Spleen (tissue), 11 donors: ENCODE results near the gene RGL4. TPM values are rescaled to one million over a fixed set of nuclear protein-coding genes. Genes with fewer than 3 reads are reported as not detected.

ENCODE experiments used
- DNase-seq: peaks from one replicate; pipeline ENCODE4 v3.0.0-alpha.2; 2020
- H3K27ac ChIP-seq, 8 donors: fragments of 200-600 bp; sonication (generic) in 7 of 8; 1 replicate in 4 of 8; 2 replicates in 4 of 8; pipeline versions ENCODE4 v1.5.0 to v1.8.0; 2016 to 2021; ENCODE audit warnings: inconsistent platforms in 4 of 8, mild to moderate bottlenecking in 4 of 8, moderate library complexity in 1 of 8
- H3K27me3 ChIP-seq, 7 donors: fragments of 200-600 bp; sonication (generic) in 6 of 7; replicated peaks in 1 of 7; 1 replicate in 4 of 7; 2 replicates in 3 of 7; pipeline versions ENCODE4 v1.5.0 to v1.8.0; 2016 to 2021; ENCODE audit warnings: inconsistent platforms in 3 of 7, mild to moderate bottlenecking in 1 of 7
- H3K36me3 ChIP-seq, 6 donors: fragments of 200-600 bp; sonication (generic) in 5 of 6; 1 replicate in 4 of 6; 2 replicates in 2 of 6; pipeline versions ENCODE4 v1.5.0 to v1.8.0; 2016 to 2021; ENCODE audit warnings: inconsistent platforms in 2 of 6
- H3K4me1 ChIP-seq, 6 donors: fragments of 200-600 bp; sonication (generic) in 5 of 6; 1 replicate in 3 of 6; 2 replicates in 3 of 6; pipeline versions ENCODE4 v1.5.0 to v1.8.0; 2016 to 2021; ENCODE audit warnings: inconsistent platforms in 3 of 6
- H3K4me3 ChIP-seq, 8 donors: fragments of 200-600 bp; sonication (generic) in 7 of 8; 1 replicate in 4 of 8; 2 replicates in 4 of 8; pipeline versions ENCODE4 v1.5.0 to v1.8.0; 2016 to 2021; ENCODE audit warnings: inconsistent platforms in 4 of 8, mild to moderate bottlenecking in 4 of 8, moderate library complexity in 2 of 8
- H3K9me3 ChIP-seq, 8 donors: fragments of 200-600 bp; sonication (generic) in 7 of 8; 1 replicate in 4 of 8; 2 replicates in 4 of 8; pipeline versions ENCODE4 v1.5.0 to v1.8.0; 2016 to 2021; ENCODE audit warnings: inconsistent platforms in 4 of 8
- POLR2A ChIP-seq, 3 donors: fragments of 450-650 bp; IDR thresholded peaks; one replicate each; pipeline ENCODE4 v1.5.1; 2017; ENCODE audit warnings: antibody characterized with exemption in 3 of 3, mild to moderate bottlenecking in 1 of 3
- POLR2AphosphoS5 ChIP-seq, 3 donors: sonication (generic); formaldehyde crosslinking; IDR thresholded peaks; one replicate each; pipeline ENCODE4 v1.5.1; 2017; ENCODE audit warnings: antibody characterized with exemption in 3 of 3
- WGBS, 5 donors: extraction: QIAGEN DNeasy Blood & Tissue Kit in 3 of 5; methylation state at CpG; one replicate each; pipeline versions ENCODE4 v1.1.5 to v1.1.7; 2013 to 2018; 5-methylcytosine and 5-hydroxymethylcytosine counted together
- intact Hi-C: fragments of 100-400 bp; cut with DNase I; formaldehyde crosslinking; loops from one replicate; pipeline ENCODE4 v1.15.0; 2023; ENCODE audit warnings: low total_unique reads
- polyA plus RNA-seq, 3 donors: library from polyadenylated mRNA; stranded (reverse); fragments of 200-250 nt; gene quantifications; one replicate each; pipeline ENCODE4 v1.2.1, GENCODE V29; 2013
- total RNA-seq, 7 donors: library from RNA; depleted of rRNA in 3 of 7; stranded (reverse); fragments of >200 nt in 3 of 7; fragmentation: NEBNext Ultra II Directional in 4 of 7; extraction: Animal tissue kit (Norgen Biotek cat#: 25700) in 4 of 7; gene quantifications; one replicate each; pipeline versions ENCODE4 v1.1.0 to v1.2.1, GENCODE V29; 2016 to 2021
- TF ChIP-seq, protein P1 (sequence below), 11 experiments: fragments of 200-600 bp in 7 of 11; fragments of 450-650 bp in 4 of 11; sonication (generic) in 4 of 11; IDR thresholded peaks in 8 of 11; conservative IDR thresholded peaks in 3 of 11; 1 replicate in 7 of 11; 2 replicates in 4 of 11; pipeline versions ENCODE4 v1.4.0 to v1.8.0; 2016 to 2021; ENCODE audit warnings: antibody characterized with exemption in 11 of 11, inconsistent platforms in 4 of 11, mild to moderate bottlenecking in 1 of 11
- donor health status: healthy with polysubstance abuse.
- donor health status: DM: no; HTN: no; CAD: no; lungs with moderate emphysema.
- donor health status: DM: no; HTN: no; CAD: no.
- donor health status: Bipolar disorder and iron deficiency.
- donor health status: healthy.
- donor health status: DM: no; HTN: no; CAD: no.
- donor health status: DM: yes; HTN: yes; CAD: no.

RGL4 gene
- total and polyA plus RNA-seq, 10 donors = 9.6 to 46.6 (median 17.6) TPM

DNA sequence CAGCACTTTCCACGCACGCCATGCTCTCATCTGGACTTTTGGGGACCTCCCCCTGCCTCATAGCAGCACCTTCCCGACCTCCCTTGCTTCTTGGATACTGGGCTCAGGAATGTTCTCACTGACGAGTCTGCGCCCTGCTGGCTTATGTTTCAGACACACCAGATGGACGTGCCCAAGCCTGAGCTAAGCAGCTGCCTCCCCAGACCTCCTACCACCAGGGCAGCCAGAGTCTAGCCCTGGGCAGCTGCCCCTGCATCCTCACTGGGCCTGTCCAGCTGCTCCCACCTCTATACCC is 13.2 kb upstream of the RGL4 start:
- no peak overlapping the region for H3K27ac ChIP-seq
- peaks cover 0 to 34% (median 14%) of the 10 kb centered on the region in 6 donors for H3K4me1 ChIP-seq
- no peak overlapping the region for H3K4me3 ChIP-seq
- intact Hi-C loops = no loop called here
- 89 to 98% (median 94%) methylated on average over 6 of the region's 6 CpGs for WGBS, 5 donors
- TF ChIP-seq POLR2A (IDR thresholded peaks at IDR 0.05) (no peak), POLR2AphosphoS5 (IDR thresholded peaks at IDR 0.05) (no peak)
- TF ChIP-seq, protein P1, sequence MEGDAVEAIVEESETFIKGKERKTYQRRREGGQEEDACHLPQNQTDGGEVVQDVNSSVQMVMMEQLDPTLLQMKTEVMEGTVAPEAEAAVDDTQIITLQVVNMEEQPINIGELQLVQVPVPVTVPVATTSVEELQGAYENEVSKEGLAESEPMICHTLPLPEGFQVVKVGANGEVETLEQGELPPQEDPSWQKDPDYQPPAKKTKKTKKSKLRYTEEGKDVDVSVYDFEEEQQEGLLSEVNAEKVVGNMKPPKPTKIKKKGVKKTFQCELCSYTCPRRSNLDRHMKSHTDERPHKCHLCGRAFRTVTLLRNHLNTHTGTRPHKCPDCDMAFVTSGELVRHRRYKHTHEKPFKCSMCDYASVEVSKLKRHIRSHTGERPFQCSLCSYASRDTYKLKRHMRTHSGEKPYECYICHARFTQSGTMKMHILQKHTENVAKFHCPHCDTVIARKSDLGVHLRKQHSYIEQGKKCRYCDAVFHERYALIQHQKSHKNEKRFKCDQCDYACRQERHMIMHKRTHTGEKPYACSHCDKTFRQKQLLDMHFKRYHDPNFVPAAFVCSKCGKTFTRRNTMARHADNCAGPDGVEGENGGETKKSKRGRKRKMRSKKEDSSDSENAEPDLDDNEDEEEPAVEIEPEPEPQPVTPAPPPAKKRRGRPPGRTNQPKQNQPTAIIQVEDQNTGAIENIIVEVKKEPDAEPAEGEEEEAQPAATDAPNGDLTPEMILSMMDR (IDR thresholded peaks at IDR 0.05 in 8 of 11, conservative IDR thresholded peaks at IDR 0.05 in 3 of 11) = no peak
- no peaks in the 10 kb centered on the region for H3K9me3 ChIP-seq
- H3K36me3 ChIP-seq = peaks cover 0 to 67% (median 11%) of the 10 kb centered on the region in 6 donors
- no peak for DNase-seq
- H3K27me3 ChIP-seq = no peaks in the 10 kb centered on the region

DNA sequence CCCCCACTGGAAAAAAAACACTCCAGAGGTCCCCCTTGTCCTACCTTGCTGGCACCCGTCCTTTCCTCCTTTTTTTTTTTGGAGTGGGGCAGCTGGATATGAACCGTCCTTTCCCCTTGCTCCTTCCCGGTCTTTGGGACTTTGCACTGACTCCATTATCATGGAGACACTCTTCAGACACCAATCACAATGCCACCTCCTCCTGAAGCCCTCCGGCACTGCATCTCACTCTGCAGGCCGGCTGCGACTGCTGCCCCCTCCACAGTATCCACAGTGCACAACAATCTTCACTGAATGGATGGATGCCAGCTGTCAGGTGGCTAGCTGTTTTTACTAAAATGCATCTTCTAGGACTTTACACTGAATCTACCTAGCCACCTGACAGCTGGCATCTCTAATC is 12.7 kb upstream of the RGL4 start:
- no peak for TF ChIP-seq POLR2AphosphoS5 (IDR thresholded peaks at IDR 0.05)
- no peak for TF ChIP-seq POLR2A (IDR thresholded peaks at IDR 0.05)
- TF ChIP-seq, protein P1 (IDR thresholded peaks at IDR 0.05 in 8 of 11, conservative IDR thresholded peaks at IDR 0.05 in 3 of 11) = no peak
- Histone ChIP-seq H3K4me3 (no peak overlapping the region), H3K4me1 (peaks cover 0 to 34% (median 14%) of the 10 kb centered on the region in 6 donors), H3K9me3 (no peaks in the 10 kb centered on the region), H3K36me3 (peaks cover 0 to 72% (median 16%) of the 10 kb centered on the region in 6 donors), H3K27me3 (no peaks in the 10 kb centered on the region), H3K27ac (no peak overlapping the region)
- intact Hi-C loops = no loop called here
- peak; percentile 15 for DNase-seq
- 90 to 95% (median 94%) methylated on average over 6 of the region's 6 CpGs for WGBS, 5 donors

DNA sequence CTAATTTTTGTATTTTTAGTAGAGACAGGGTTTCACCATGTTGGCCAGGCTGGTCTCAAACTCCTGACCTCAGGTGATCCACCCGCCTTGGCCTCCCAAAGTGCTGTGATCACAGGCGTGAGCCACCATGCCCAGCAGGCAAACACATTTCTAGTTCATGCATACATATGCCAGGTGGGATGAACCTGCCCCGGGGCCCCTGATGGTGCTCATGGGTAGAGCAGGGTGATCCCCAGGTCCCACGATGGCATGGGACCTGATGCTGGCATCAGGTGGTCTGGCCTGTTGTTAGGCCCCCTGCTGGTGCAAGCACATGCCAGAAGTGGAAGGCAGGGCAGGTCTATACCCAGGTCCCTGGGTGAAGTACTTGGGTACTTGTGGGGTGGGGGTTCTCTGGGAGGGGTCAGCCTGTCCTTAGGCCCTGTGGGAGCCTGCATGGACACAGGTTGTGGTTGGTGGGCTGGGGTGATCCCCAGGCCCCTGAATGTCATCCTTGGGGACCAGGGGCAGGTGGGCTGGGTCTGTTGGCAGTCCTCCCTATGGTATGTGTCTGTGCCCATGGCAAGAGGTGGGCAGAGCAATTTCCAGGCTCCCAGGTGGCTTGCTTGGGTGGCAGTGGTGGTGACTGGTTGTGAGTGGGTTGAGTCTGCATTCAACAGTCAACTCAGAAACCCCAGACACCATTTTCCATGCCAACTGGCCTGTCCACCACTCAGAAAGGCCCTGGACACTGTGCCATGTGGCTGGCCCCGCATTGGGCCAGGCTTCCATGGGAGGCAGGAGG is 9.6 kb upstream of the RGL4 start:
- Histone ChIP-seq H3K4me3 (no peak overlapping the region), H3K9me3 (no peaks in the 10 kb centered on the region), H3K27ac (no peak overlapping the region), H3K27me3 (no peaks in the 10 kb centered on the region), H3K36me3 (peaks cover 0 to 74% (median 20%) of the 10 kb centered on the region in 6 donors), H3K4me1 (peaks cover 0 to 8% (median 3%) of the 10 kb centered on the region in 6 donors)
- peak; percentile 61 for DNase-seq
- no peak for TF ChIP-seq POLR2AphosphoS5 (IDR thresholded peaks at IDR 0.05)
- 86 to 95% (median 91%) methylated on average over 4 to 5 of the region's 5 CpGs for WGBS, 5 donors
- intact Hi-C loops = no loop called here

DNA sequence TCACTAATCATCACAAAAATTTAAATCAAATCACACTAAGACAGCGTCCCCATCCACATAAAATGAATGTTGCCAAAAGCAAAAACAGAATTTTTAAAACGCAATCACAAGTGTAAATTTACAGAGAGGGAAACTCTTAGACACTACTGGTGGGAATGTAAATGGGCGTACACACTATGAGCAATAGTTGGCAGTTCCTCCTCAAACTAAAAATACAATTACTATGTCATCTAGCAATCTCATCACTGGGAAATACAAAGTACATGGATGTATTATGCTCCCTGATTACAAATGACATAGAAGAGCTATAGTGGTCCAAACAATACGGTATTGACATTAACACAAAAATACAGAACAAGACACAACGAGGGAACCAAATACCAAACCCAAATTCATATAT is 8.7 kb upstream of the RGL4 start:
- WGBS, 5 donors = 56 to 93% (median 76%) methylated on average over 5 of the region's 5 CpGs
- Histone ChIP-seq H3K4me1 (peaks cover 0 to 1% (median 0%) of the 10 kb centered on the region in 6 donors), H3K4me3 (no peak overlapping the region), H3K27me3 (no peaks in the 10 kb centered on the region), H3K9me3 (no peaks in the 10 kb centered on the region), H3K36me3 (peaks cover 0 to 76% (median 20%) of the 10 kb centered on the region in 6 donors), H3K27ac (no peak overlapping the region)
- DNase-seq = no peak
- TF ChIP-seq POLR2A (IDR thresholded peaks at IDR 0.05) (no peak), POLR2AphosphoS5 (IDR thresholded peaks at IDR 0.05) (no peak)
- TF ChIP-seq, protein P1 (IDR thresholded peaks at IDR 0.05 in 8 of 11, conservative IDR thresholded peaks at IDR 0.05 in 3 of 11) = no peak
- intact Hi-C loops = no loop called here
